HG03064 (cell line): ENCODE data around the gene ZBTB48.

Experiments
- ATAC-seq: cut with Tn5 transposase; IDR thresholded peaks from one replicate; pipeline ENCODE4 v1.9.1; 2021; ENCODE audit warnings: low read depth; ENCODE audit not compliant: unreplicated experiment

ZBTB48 gene

DNA sequence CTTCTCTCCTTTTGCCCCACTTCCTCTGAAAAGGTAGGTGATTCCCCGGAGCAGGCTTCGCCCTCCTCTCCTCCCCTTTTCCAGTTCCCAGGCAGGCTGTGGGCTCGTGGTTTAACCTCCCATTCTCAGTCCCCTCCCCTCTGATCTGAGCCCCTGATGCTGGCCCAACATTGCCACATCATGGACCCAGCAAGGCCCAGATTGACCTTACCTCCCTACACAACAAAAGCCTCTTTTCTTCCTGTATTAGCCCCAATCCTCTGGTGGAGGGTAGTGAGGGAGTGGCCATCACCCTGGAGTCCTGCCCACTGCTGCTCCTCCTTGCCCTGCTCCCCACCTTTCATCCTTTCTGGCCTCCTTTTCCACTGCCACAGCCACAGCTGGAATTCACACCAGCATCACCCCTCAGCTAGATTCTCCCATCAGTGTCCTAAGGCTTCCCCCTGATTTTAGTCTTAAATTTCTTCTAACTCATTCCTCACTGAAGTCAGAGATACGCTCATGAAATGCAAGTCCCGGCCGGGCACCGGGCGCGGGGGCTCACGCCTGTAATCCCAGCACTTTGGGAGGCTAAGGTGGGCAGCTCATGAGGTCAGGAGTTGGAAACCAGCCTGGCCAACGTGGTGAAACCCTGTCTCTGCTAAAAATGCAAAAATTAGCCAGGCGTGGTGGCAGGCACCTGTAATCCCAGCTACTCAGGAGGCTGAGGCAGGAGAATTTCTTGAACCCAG lies 7.0 kb upstream of the ZBTB48 start:
- ATAC-seq: no peak

DNA sequence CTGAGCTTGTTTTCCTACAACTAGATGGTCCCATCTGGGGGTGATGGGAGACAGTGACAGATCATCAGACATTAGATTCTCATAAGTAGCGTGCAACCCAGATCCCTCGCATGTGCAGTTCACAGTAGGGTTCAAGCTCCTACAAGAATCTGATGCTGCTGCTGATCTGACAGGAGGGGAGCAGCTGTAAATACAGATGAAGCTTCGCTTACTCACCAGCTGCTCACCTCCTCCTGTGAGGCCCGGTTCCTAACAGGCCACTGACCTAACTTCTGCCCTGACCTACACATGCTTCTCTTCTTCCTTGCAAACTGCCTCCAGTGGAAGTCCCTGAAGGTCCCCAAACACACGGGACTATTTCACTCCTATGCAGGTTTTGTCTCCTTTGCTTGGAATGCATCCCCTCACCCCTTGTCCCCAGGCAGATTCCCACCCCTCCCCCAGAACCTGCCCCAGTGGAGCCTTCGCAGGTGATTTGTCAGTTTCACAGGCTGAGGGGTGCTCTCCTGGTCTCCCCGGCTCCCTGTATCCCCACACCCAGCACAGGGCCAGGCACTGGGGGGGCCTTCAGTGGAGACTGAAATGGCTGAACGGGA lies 5.7 kb upstream of the ZBTB48 start:
- no peak for ATAC-seq

DNA sequence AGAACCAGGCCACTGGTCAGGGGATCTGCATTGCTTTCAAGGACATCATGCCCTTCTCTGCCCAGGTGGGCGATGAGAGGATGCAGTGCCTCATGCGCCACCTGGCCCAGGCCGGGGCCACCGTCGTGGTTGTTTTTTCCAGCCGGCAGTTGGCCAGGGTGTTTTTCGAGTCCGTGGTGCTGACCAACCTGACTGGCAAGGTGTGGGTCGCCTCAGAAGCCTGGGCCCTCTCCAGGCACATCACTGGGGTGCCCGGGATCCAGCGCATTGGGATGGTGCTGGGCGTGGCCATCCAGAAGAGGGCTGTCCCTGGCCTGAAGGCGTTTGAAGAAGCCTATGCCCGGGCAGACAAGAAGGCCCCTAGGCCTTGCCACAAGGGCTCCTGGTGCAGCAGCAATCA lies 5.0 kb upstream of the ZBTB48 start:
- no peak for ATAC-seq

DNA sequence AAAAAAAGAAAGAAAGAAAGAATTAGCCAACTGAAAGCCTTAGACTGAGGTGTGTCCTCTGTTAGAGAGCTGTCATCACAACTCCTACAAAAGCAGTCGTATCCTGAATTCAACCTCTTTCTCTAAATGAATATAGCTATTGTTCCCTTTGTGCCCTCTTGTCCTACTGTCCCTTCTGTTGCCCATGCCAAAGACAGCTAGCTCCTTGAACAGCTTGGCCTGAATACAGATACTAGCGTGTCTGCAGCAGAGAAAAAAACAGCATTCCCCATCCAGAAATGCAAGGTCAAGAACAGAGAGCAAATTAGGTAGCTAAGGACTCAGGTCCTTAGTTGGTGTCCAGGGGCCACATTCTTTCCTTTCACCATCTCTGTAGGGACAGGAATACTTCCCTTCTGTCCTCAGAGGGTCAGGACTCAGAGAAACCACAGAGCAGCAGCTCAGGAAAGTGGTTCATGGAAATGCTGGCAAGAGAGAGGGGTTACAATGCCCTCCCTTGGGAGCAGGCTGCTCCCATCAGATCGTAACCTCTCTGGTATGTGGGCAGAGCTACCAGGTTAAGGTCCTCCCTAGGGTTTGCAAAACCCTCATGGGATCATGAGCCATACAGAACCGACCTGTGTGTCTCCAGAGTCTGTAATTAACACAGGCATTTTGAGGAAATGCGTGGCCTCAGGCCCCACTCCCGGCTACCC lies 1.8 kb upstream of the ZBTB48 start:
- no peak for ATAC-seq

DNA sequence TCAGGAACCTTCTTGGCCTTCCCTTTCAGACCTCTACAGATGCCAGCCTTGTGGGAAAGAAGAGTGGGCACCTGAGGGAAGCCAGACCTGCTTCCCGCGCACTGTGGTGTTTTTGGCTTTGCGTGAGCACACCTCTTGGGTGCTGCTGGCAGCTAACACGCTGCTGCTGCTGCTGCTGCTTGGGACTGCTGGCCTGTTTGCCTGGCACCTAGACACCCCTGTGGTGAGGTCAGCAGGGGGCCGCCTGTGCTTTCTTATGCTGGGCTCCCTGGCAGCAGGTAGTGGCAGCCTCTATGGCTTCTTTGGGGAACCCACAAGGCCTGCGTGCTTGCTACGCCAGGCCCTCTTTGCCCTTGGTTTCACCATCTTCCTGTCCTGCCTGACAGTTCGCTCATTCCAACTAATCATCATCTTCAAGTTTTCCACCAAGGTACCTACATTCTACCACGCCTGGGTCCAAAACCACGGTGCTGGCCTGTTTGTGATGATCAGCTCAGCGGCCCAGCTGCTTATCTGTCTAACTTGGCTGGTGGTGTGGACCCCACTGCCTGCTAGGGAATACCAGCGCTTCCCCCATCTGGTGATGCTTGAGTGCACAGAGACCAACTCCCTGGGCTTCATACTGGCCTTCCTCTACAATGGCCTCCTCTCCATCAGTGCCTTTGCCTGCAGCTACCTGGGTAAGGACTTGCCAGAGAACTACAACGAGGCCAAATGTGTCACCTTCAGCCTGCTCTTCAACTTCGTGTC lies 995 bp upstream of the ZBTB48 start:
- no peak for ATAC-seq

DNA sequence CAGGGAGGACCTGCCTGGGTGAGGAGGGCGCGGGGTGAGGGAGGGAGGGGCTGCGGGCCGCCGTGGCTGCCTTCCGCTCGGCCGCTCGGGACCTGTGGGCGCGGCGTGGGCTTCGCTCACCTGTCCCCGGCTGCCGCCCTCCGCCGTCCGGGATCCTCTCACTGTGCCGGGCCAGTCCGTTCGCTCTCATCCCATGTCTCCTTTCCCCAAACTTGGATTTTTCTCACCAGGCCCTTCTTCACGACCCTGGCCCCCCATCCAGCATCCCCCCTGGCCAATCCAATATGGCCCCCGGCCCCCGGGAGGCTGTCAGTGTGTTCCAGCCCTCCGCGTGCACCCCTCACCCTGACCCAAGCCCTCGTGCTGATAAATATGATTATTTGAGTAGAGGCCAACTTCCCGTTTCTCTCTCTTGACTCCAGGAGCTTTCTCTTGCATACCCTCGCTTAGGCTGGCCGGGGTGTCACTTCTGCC lies 362 bp downstream of the ZBTB48 start:
- ATAC-seq: no peak

DNA sequence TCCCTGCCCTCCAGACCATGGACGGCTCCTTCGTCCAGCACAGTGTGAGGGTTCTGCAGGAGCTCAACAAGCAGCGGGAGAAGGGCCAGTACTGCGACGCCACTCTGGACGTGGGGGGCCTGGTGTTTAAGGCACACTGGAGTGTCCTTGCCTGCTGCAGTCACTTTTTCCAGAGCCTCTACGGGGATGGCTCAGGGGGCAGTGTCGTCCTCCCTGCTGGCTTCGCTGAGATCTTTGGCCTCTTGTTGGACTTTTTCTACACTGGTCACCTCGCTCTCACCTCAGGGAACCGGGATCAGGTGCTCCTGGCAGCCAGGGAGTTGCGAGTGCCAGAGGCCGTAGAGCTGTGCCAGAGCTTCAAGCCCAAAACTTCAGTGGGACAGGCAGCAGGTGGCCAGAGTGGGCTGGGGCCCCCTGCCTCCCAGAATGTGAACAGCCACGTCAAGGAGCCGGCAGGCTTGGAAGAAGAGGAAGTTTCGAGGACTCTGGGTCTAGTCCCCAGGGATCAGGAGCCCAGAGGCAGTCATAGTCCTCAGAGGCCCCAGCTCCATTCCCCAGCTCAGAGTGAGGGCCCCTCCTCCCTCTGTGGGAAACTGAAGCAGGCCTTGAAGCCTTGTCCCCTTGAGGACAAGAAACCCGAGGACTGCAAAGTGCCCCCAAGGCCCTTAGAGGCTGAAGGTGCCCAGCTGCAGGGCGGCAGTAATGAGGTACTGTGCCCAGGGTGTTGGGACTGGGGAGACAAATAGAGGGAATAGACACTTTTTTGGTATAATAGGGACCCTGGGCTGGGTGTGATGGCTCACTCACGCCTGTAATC lies 1.0 kb downstream of the ZBTB48 start:
- no peak for ATAC-seq

DNA sequence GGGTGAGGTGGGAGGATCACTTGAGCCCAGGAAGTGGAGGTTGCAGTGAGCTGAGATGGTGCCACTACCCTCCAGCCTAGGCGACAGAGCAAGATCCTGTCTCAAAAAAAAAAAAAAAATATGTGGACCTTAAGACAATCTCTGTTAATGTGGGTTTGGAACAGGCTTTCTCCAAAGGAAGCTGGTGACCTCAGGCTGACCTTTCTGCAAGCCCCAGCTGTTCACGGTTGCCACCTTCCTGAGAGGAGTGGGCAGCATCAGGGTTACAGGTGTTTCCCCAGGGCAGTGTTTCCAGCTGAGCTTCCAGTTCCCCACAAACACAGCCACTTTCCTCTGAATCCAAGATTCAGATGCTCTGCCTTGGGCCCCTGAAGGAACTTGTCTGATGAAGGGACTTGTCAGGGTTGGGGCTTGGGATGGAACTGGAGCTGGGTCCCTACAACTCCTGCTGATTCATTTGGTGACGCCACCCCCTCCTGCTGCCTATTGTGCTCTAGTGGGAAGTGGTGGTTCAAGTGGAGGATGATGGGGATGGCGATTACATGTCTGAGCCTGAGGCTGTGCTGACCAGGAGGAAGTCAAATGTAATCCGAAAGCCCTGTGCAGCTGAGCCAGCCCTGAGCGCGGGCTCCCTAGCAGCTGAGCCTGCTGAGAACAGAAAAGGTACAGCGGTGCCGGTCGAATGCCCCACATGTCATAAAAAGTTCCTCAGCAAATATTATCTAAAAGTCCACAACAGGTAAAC lies 1.9 kb downstream of the ZBTB48 start:
- no peak for ATAC-seq

DNA sequence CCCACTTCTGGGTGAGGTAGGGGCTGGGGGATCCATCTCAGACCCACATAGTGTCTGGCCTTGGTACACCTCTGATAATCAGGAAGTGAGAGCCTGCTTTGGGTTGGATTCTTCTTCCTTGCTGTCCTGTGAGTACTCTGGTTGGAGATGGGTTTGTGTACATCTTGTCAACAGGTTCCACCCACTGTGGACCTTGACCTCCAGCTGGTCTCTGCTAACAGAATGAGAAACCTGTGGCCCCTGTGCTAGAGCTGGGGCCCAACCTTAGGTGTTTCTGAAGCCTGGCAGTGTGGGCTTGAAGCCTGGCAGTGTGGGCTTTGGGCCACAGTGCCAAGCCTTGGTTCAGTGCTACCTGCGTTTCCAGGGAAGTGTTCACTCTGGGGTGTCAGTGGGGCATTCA lies 2.6 kb downstream of the ZBTB48 start:
- ATAC-seq: no peak

DNA sequence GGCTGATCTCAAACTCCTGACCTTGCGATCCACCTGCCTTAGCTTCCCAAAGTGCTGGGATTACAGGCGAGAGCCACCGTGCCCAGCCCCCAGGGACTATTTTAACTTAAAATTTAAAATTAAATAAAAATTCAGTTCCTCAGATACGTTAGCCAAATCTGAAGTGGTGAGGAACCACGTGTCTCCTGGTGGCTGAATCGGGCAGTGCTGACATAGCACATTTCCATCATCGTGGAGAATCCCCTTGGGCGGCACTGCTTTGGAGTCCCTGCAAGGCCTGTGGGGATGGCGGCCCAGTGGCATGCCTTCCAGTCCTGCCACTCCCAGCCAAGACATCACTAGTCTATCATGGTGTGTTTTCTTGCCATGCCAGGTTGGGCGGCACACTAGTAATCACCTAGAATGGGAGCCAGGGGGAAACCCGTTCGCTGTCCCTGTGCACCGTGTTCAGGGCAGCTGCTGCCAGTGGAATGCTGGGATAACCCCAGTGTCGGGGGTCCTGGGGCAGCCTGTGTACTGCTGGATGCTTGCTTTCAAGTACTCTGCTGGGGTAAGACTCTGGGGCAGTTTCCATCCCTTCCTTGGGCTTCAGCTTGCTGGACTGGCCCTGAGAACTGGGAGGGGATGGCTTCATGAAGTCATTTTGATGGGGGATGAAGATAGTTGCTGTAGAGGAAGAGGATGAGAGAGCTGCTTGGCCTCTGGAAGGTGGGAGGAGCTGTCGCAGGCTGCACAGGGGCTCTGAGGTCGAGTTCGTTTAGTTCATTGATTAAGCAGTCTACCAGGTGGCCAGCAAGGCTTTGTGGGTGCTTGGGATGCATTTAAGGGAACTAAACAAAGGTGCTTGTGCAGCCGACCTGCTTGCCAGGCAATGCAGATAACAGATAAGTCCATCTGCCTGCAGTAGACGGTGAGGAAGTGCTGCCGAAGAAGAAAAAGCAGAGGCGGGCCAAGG lies 4.6 kb downstream of the ZBTB48 start:
- no peak for ATAC-seq

DNA sequence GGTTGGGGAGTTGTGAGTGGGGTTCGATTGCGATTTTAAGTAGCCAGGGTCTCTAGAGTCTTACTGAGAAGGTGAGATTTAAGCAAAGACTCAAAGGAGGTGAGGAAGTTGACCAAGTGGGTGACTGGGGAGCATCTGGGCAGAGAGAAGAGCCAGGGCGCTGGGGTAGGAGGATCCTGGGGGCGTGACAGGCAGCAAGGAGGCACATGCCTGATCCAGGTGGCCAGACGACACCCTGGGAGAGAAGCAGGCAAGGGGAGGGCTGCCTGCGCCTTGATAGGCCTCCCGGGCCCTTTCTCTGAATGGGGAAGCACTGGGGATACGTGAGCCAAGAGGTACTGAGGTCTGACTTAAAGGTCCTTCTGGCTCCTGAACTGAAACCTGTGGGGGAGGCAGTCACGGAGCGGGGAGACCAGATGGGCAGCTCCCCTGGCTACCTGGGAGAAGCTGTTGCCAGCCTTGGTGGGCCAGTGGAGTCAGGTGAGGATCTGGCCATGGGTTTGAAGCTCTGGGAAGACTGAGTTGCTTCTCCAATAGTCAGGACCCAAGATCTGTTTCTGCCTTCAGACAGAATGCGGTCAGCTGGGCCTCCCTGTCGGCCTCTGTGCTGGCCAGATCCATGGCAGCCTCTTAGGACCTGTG lies 5.4 kb downstream of the ZBTB48 start:
- ATAC-seq: no peak

DNA sequence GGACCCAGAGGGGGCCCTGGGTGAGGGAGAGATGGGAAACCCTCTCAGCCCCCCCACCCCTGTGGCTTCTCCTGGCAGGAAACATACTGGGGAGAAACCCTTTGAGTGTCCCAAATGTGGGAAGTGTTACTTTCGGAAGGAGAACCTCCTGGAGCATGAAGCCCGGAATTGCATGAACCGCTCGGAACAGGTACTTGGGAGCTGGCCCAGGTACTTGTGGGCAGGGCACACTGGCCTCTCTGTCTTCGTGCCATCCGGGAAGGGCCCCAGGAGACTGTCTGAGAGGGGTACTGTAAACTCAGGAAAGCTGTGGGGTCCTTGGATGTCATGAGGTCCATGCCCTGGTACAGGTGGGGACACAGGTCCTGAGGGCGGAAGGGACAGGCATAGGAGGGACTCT lies 6.0 kb downstream of the ZBTB48 start:
- ATAC-seq: no peak

DNA sequence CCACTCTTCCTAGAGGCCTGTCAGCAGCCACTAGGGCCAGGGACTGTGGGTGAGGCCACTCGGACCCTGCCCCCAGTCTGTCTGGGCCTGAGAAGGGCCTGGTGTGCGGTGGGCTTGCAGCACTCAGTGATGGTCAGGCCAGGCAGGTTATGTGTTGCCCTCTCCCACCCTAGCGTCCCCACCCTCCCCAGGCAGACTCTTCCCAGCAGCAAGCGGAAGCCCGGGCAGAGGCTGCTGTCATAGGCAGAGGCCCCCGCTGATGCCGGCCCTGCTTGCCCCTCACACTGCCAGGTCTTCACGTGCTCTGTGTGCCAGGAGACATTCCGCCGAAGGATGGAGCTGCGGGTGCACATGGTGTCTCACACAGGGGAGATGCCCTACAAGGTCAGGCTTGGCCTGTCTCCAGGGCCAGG lies 6.6 kb downstream of the ZBTB48 start:
- ATAC-seq: no peak

DNA sequence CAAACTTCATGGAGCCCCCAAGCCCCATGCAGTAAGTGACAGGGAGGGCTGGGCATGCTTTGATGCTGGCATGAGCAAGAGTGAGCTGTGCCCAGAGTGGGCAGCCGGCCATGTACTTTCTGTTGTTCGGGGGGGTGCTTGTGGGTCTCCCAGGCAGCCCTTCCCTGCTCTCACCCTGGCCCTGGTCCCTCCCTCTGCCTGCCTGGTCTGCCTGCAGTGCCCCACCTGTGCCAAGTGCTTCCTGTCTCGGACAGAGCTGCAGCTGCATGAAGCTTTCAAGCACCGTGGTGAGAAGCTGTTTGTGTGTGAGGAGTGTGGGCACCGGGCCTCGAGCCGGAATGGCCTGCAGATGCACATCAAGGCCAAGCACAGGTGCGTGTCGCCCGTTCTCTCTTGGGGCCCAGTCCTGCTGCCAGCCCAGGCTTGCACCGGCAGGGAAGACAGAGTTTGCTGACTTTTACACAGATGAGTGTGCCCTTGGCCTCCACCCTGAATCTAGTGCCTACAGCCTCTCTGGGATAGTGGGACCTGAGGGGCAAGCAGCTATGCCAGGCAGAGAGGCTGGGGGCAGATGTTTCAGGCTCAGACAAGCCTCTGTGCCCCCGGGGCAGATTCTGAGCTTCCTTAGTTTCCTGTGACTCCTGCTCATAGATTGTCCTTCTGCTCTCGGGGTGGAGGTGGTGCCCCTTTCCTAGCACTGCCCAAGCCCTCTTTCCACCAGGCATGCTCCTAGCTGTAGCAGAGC lies 7.6 kb downstream of the ZBTB48 start:
- ATAC-seq: no peak

DNA sequence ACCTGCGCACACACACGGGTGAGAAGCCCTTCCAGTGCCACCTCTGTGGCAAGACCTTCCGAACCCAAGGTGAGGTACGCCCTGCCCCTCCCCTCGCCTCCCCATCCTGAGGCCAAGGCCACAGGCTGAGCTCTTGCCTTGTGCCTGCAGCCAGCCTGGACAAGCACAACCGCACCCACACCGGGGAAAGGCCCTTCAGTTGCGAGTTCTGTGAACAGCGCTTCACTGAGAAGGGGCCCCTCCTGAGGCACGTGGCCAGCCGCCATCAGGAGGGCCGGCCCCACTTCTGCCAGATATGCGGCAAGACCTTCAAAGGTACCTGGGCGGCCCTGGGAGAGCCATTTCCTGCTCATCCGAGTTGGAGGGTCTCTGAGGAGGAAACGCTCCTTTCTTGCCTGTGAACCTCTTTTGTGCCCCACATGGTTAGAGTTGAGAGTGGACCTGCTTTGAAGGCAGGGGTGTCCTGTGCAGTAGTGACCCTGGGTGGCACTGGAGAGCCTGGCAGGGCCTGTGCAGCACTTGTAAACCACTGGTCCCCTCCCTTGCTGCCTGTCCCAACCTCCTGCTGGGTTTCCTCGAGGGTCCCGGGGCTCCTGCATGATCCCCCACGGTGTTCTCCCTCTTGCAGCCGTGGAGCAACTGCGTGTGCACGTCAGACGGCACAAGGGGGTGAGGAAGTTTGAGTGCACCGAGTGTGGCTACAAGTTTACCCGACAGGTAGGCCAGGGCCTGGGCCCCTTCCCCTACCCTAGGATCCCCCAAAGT lies 8.5 kb downstream of the ZBTB48 start:
- ATAC-seq: no peak

DNA sequence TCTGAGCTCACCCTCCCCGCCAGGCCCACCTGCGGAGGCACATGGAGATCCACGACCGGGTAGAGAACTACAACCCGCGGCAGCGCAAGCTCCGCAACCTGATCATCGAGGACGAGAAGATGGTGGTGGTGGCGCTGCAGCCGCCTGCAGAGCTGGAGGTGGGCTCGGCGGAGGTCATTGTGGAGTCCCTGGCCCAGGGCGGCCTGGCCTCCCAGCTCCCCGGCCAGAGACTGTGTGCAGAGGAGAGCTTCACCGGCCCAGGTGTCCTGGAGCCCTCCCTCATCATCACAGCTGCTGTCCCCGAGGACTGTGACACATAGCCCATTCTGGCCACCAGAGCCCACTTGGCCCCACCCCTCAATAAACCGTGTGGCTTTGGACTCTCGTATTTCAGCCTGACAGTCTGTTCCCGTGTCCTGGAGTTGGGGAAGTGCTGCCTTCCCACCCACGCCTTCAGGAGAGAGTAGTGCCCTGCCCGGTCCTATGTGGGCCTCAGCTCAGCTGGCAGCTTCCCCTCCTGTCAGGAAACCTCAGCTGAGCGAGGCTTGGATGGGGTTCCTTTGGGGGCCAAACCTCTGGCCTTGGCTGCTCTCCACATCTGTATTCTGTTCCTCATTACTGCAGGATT lies 9.2 kb downstream of the ZBTB48 start:
- no peak for ATAC-seq
